ENCODE data around the gene PLPPR5.
A peak's percentile ranks its signal among the peaks of the same experiment; 100 is the strongest.

PLPPR5 gene

DNA sequence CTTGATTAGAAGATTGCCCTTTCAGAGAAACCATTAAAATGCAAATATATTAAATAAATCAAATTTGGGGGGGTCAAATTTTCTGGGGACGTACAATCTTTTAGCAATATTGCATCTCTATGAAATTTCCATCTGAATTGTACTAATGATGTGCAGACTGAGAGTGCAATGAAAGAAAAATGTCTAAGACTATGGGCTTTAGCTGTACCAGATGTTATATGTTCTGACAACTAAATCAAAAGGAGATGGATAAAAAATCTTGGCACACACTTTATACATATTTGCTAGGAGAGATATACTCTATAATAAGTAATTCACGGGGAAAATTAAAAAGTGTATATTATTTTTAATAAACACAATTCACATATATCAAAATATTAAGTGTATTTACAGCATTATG lies 13.0 kb upstream of the PLPPR5 start:
- Histone ChIP-seq H3K4me3 (ENCODE audit: low read length) (no peak overlapping the region), H3K79me2 (ENCODE audit: control insufficient read depth, insufficient read depth, low read length) (no peaks in the 10 kb centered on the region), H3K9ac (ENCODE audit: low read length) (no peak overlapping the region), H3K4ac (ENCODE audit: low read depth, low read length) (no peak overlapping the region), H3K4me2 (ENCODE audit: low read length) (no peak overlapping the region), H4K5ac (ENCODE audit: low read length) (no peak overlapping the region), H3K36me3 (ENCODE audit: control insufficient read depth, insufficient read depth, low read length) (no peaks in the 10 kb centered on the region), H3K27me3 (ENCODE audit: insufficient read depth, low read length, poor library complexity) (no peaks in the 10 kb centered on the region), H2BK120ac (ENCODE audit: low read depth, low read length) (no peak overlapping the region), H3K18ac (ENCODE audit: low read length) (no peak overlapping the region), H3K23ac (ENCODE audit: low read length) (no peak overlapping the region), H3K4me1 (ENCODE audit: control insufficient read depth, low read depth, low read length) (no peaks in the 10 kb centered on the region), H3K27ac (ENCODE audit: low read depth, low read length) (no peak overlapping the region), H2BK15ac (replicated peaks; ENCODE audit: low read depth) (no peak overlapping the region), H2AK5ac (ENCODE audit: low read length) (no peak overlapping the region), H3K56ac (ENCODE audit: low read length) (no peak overlapping the region), H3K79me1 (ENCODE audit: low read length) (no peaks in the 10 kb centered on the region), H2BK5ac (ENCODE audit: low read length) (no peak overlapping the region), H4K8ac (ENCODE audit: low read depth, low read length) (no peak overlapping the region)
- WGBS (ENCODE audit: extremely low coverage, insufficient coverage, low lambda C conversion rate) = no CpG with 5 or more reads among the region's 2 CpGs
- no peak for DNase-seq

DNA sequence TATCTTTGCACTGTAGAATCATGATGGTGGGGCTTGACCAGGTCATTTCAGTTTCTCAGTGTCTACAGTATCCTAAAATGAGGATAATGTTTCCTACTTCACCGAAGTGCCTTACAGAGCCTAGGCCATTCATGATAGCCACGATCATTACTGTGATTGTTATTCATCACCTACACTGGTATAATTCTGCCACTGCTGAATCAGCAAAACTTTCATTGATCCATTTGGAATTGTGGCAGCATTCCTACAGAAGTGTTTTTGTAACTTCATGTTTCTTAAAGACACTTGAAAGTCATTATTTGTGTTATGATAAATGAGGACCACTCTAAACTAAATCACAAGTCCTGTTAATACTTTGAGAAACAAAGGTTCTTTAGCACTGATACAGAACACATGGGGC lies 6.0 kb upstream of the PLPPR5 start:
- Histone ChIP-seq H3K4me1 (ENCODE audit: control insufficient read depth, low read depth, low read length) (no peaks in the 10 kb centered on the region), H3K27me3 (ENCODE audit: insufficient read depth, low read length, poor library complexity) (no peaks in the 10 kb centered on the region), H3K79me2 (ENCODE audit: control insufficient read depth, insufficient read depth, low read length) (no peaks in the 10 kb centered on the region)

DNA sequence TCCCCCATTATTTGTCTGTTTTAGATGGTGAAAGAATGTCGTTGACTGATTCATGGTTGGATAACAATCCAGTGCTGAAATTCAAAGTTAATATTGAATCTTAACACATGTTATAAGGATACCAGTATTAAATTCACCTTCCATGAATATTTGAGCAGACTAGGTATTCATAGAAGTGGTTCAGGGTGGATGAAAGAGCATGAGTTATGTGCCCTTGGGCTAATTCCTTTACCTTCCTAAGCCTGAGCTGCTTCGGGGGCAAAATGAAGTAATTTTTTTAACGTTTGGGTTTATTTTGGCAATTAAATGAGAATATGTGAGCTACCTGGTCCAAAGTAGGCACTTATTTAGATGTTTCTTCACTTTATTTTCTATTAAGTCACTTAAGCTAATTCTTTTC lies 2.7 kb upstream of the PLPPR5 start:
- no peak overlapping the region for H3K4me2 ChIP-seq (ENCODE audit: low read length)
- no peak overlapping the region for H3K9ac ChIP-seq (ENCODE audit: low read length)
- H4K5ac ChIP-seq (ENCODE audit: low read length) = no peak overlapping the region
- H2BK120ac ChIP-seq (ENCODE audit: low read depth, low read length) = no peak overlapping the region
- no peak overlapping the region for H2BK5ac ChIP-seq (ENCODE audit: low read length)
- H4K8ac ChIP-seq (ENCODE audit: low read depth, low read length) = no peak overlapping the region
- no peak overlapping the region for H3K4ac ChIP-seq (ENCODE audit: low read depth, low read length)
- DNase-seq = no peak
- no CpG with 5 or more reads among the region's 3 CpGs for WGBS (ENCODE audit: extremely low coverage, insufficient coverage, low lambda C conversion rate)
- no peak overlapping the region for H2AK5ac ChIP-seq (ENCODE audit: low read length)
- H3K27me3 ChIP-seq (ENCODE audit: insufficient read depth, low read length, poor library complexity) = no peaks in the 10 kb centered on the region
- H3K36me3 ChIP-seq (ENCODE audit: control insufficient read depth, insufficient read depth, low read length) = no peaks in the 10 kb centered on the region
- H3K27ac ChIP-seq (ENCODE audit: low read depth, low read length) = no peak overlapping the region
- no peak overlapping the region for H3K56ac ChIP-seq (ENCODE audit: low read length)
- H3K4me1 ChIP-seq (ENCODE audit: control insufficient read depth, low read depth, low read length) = no peaks in the 10 kb centered on the region
- H3K79me2 ChIP-seq (ENCODE audit: control insufficient read depth, insufficient read depth, low read length) = no peaks in the 10 kb centered on the region
- H3K4me3 ChIP-seq (ENCODE audit: low read length) = no peak overlapping the region
- no peaks in the 10 kb centered on the region for H3K79me1 ChIP-seq (ENCODE audit: low read length)
- no peak overlapping the region for H3K23ac ChIP-seq (ENCODE audit: low read length)
- H2BK15ac ChIP-seq (replicated peaks; ENCODE audit: low read depth) = no peak overlapping the region
- H3K18ac ChIP-seq (ENCODE audit: low read length) = no peak overlapping the region

More for the DNA sequence above, 6.0 kb upstream of the PLPPR5 start:
- Histone ChIP-seq H3K9ac (ENCODE audit: low read length) (no peak overlapping the region), H2BK5ac (ENCODE audit: low read length) (no peak overlapping the region), H3K27ac (ENCODE audit: low read depth, low read length) (no peak overlapping the region), H4K8ac (ENCODE audit: low read depth, low read length) (no peak overlapping the region), H3K36me3 (ENCODE audit: control insufficient read depth, insufficient read depth, low read length) (no peaks in the 10 kb centered on the region), H3K18ac (ENCODE audit: low read length) (no peak overlapping the region), H3K23ac (ENCODE audit: low read length) (no peak overlapping the region), H2BK15ac (replicated peaks; ENCODE audit: low read depth) (no peak overlapping the region), H3K4me2 (ENCODE audit: low read length) (no peak overlapping the region), H3K4me3 (ENCODE audit: low read length) (no peak overlapping the region), H3K56ac (ENCODE audit: low read length) (no peak overlapping the region), H4K5ac (ENCODE audit: low read length) (no peak overlapping the region), H3K4ac (ENCODE audit: low read depth, low read length) (no peak overlapping the region), H2AK5ac (ENCODE audit: low read length) (no peak overlapping the region), H3K79me1 (ENCODE audit: low read length) (no peaks in the 10 kb centered on the region), H2BK120ac (ENCODE audit: low read depth, low read length) (no peak overlapping the region)
- WGBS (ENCODE audit: extremely low coverage, insufficient coverage, low lambda C conversion rate) = no CpG with 5 or more reads among the region's 2 CpGs
- no peak for DNase-seq

DNA sequence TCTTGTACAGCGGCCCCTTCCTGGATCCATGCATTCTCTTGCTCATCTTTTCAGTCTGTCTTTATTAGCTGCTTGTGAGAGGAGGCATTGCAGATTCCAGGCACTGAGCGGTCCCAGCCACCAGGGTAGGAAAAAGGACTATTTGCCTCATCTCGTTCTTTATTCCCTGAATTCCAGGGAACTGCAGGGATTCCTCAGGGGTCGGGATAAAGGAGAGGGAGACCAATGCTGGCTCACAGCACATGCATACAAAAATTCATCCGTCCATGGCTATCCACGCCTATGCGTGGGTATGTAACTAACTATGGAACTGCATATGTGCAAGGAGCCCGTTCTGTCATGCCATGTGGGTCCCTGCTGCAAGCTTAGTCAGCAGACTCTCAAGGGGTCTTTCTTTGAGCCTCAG lies 879 bp upstream of the PLPPR5 start:
- WGBS (ENCODE audit: extremely low coverage, insufficient coverage, low lambda C conversion rate) = no CpG with 5 or more reads among the region's 8 CpGs
- Histone ChIP-seq H2AK5ac (ENCODE audit: low read length) (no peak overlapping the region), H3K18ac (ENCODE audit: low read length) (no peak overlapping the region), H3K4me2 (ENCODE audit: low read length) (peak overlapping the region; percentile 8), H3K4me1 (ENCODE audit: control insufficient read depth, low read depth, low read length) (no peaks in the 10 kb centered on the region), H2BK5ac (ENCODE audit: low read length) (no peak overlapping the region), H3K23ac (ENCODE audit: low read length) (no peak overlapping the region), H3K4me3 (ENCODE audit: low read length) (no peak overlapping the region), H3K79me2 (ENCODE audit: control insufficient read depth, insufficient read depth, low read length) (no peaks in the 10 kb centered on the region), H2BK15ac (replicated peaks; ENCODE audit: low read depth) (no peak overlapping the region), H4K5ac (ENCODE audit: low read length) (no peak overlapping the region), H3K36me3 (ENCODE audit: control insufficient read depth, insufficient read depth, low read length) (no peaks in the 10 kb centered on the region), H3K79me1 (ENCODE audit: low read length) (no peaks in the 10 kb centered on the region), H4K8ac (ENCODE audit: low read depth, low read length) (no peak overlapping the region), H3K56ac (ENCODE audit: low read length) (no peak overlapping the region), H3K4ac (ENCODE audit: low read depth, low read length) (no peak overlapping the region), H2BK120ac (ENCODE audit: low read depth, low read length) (no peak overlapping the region), H3K9ac (ENCODE audit: low read length) (no peak overlapping the region), H3K27me3 (ENCODE audit: insufficient read depth, low read length, poor library complexity) (no peaks in the 10 kb centered on the region), H3K27ac (ENCODE audit: low read depth, low read length) (no peak overlapping the region)
- peak; percentile 62 for DNase-seq

DNA sequence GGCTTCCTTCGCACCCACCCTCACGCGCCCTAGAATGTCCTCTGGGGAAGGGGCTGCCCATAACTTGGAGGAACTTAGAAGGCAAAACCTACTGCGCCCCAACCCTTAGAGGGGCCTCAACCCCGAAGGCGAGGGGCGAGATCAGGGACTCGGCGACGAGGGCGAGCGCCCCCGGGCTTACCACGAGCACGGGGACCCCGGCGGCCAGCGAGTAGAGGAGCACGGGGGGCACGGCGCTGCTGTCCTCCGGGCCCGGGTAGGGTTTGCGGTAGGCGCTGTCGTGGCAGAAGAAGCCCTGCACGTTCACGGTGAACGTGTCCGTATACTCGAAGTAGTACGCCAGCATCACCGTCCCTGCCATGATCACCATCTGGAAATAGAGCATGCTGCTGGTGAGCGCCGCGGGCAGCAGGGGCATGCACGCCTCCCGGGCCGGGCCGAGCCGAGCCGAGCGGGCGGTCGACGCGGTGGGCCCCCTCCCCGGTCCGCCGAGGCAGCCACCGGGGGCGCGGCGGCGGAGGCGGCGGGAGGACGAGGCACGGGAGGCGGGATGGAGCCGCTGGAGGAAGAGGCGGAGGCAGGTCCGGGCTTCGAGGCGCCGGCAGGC lies 304 bp downstream of the PLPPR5 start:
- no peak overlapping the region for H2AK5ac ChIP-seq (ENCODE audit: low read length)
- H3K27me3 ChIP-seq (ENCODE audit: insufficient read depth, low read length, poor library complexity) = no peaks in the 10 kb centered on the region
- no peak overlapping the region for H4K8ac ChIP-seq (ENCODE audit: low read depth, low read length)
- no peak overlapping the region for H3K4ac ChIP-seq (ENCODE audit: low read depth, low read length)
- no peak overlapping the region for H4K5ac ChIP-seq (ENCODE audit: low read length)
- peak overlapping the region; percentile 66 for H3K9ac ChIP-seq (ENCODE audit: low read length)
- no peak overlapping the region for H2BK15ac ChIP-seq (replicated peaks; ENCODE audit: low read depth)
- peak overlapping the region; percentile 57 for H3K4me3 ChIP-seq (ENCODE audit: low read length)
- peak overlapping the region; percentile 87 for H3K56ac ChIP-seq (ENCODE audit: low read length)
- WGBS (ENCODE audit: extremely low coverage, insufficient coverage, low lambda C conversion rate) = no CpG with 5 or more reads among the region's 66 CpGs
- no peak overlapping the region for H3K23ac ChIP-seq (ENCODE audit: low read length)
- H3K79me1 ChIP-seq (ENCODE audit: low read length) = no peaks in the 10 kb centered on the region
- DNase-seq = peak; percentile 45
- no peaks in the 10 kb centered on the region for H3K4me1 ChIP-seq (ENCODE audit: control insufficient read depth, low read depth, low read length)
- H3K79me2 ChIP-seq (ENCODE audit: control insufficient read depth, insufficient read depth, low read length) = no peaks in the 10 kb centered on the region
- H2BK5ac ChIP-seq (ENCODE audit: low read length) = no peak overlapping the region
- H3K27ac ChIP-seq (ENCODE audit: low read depth, low read length) = no peak overlapping the region
- no peaks in the 10 kb centered on the region for H3K36me3 ChIP-seq (ENCODE audit: control insufficient read depth, insufficient read depth, low read length)
- H3K4me2 ChIP-seq (ENCODE audit: low read length) = peak overlapping the region; percentile 77
- H2BK120ac ChIP-seq (ENCODE audit: low read depth, low read length) = no peak overlapping the region
- peak overlapping the region; percentile 15 for H3K18ac ChIP-seq (ENCODE audit: low read length)
